HG02588 (cell line): Measurements from ENCODE around the gene MORF4L2.
"Not testable (repeated sequence)": the region's sequence is repeated elsewhere in the genome, so short reads cannot be mapped to it uniquely, and the experiment has no call there.

Experiments
- ATAC-seq: cut with Tn5 transposase; IDR thresholded peaks from one replicate; pipeline ENCODE4 v1.9.1; 2021; ENCODE audit warnings: mild to moderate bottlenecking, moderate library complexity; ENCODE audit not compliant: unreplicated experiment

Gene MORF4L2

DNA sequence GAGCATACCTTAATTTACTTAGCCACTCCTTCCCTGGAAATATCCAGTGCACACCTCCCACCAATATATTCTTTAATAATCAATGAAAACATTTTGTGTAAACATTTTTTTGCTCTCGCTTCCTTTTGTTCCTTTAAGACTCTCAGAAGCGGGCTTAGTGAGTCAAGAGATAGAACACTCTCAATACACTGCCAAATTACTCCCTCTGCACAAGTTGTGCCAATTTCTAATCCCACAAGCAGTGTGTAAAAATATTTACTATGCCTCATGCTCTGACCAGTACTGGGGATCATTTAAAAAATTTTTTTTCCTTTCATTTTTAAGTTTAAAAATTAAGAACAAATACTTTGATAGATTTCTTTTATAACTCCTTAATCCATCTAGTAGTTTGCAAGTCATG lies 5.1 kb downstream of the MORF4L2 start:
- no peak for ATAC-seq

DNA sequence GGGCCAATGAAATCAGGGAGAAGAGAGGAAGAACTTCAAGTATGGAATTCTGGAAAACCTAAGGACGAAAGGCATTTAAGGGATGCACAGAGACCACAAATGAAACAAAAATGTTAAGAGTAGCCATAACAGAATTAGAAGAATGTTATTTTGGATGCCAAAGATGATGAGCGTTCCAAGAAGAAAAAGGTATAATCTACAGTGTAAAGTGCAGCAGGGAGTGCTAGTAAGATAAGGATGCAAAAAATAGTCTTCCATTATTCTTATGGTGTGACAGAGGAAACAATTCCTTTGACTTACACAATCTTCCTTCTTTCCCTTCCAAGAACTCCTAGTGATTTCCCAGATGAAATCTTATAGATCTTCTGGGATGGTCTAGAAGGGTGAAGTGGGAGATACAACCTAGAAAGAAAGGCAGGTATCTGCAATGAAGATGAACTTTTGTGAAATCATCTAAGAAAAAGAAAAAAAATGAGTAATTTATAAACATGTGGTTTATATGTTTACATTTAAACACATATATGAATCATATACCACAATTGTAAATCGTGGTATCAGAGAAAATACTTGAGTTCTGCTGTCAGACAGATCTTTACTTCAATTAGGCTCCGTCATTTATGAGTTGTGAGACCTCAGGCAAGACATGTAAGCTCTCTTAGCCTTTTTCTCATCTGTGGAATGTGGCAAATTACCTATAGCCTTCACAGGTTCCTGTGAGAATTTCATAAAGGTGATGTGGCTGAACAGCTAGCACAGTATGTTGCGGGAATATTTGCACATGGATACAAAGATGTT lies 8.1 kb downstream of the MORF4L2 start:
- no peak for ATAC-seq

DNA sequence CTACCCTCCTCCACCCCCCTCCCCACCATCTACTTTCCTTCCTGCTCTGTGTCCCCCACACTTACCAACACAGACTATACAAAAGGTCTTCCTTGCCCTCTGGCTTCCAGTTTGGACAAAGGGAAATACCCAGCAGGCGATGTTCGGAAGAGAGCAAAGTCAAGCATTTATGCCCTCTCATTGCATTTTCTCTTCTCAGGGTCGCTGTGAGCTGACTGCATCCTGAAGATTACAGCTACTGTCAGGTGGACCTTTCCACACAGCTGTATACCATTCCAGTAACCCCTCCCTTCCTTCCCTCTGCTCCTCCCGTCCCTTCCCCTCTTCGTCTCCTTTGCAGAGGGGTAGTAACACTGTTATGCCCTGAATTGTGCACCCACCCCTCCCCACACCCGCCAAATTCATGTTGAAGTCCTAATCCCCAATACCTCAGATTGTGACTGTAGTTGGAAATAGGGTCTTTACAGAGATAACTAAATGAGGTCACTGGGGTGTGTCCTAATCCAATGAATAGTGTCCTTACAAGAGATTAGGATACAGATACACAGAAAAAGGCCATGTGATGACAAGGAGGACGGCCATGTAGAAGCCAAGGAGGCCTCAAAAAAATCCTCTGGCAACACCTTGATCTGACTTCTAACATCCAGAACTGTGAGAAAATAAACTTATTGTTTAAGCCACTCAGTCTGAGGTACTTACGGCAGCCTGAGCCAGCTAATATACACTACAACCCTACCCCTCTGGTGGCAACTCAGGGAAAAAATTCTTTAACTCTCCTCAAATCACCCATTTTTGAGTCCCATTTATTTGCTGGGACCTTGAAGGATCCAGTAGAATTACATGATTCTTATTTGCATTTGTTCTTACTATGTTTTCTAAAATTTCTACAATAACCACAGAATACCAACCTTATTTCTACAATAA lies 11.7 kb downstream of the MORF4L2 start:
- ATAC-seq = no peak

DNA sequence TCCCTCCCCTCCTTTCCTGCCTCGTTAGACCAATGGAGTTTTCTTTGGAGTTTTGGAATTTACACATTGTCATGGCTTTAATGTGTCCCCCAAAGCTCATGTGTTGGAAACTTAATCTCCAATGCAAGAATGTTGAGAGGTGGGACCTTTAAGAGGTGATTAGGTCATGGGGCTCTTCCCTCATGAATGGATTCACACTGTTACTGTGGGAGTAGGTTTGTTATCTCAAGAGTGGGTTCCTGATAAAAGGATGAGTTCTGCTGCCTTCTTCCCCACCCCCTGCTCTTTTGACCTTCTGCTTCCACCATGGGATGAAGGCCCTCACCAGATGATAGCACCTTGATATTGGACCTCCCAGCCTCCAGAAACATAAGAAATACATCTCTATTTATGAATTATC lies 16.8 kb downstream of the MORF4L2 start:
- no peak for ATAC-seq

DNA sequence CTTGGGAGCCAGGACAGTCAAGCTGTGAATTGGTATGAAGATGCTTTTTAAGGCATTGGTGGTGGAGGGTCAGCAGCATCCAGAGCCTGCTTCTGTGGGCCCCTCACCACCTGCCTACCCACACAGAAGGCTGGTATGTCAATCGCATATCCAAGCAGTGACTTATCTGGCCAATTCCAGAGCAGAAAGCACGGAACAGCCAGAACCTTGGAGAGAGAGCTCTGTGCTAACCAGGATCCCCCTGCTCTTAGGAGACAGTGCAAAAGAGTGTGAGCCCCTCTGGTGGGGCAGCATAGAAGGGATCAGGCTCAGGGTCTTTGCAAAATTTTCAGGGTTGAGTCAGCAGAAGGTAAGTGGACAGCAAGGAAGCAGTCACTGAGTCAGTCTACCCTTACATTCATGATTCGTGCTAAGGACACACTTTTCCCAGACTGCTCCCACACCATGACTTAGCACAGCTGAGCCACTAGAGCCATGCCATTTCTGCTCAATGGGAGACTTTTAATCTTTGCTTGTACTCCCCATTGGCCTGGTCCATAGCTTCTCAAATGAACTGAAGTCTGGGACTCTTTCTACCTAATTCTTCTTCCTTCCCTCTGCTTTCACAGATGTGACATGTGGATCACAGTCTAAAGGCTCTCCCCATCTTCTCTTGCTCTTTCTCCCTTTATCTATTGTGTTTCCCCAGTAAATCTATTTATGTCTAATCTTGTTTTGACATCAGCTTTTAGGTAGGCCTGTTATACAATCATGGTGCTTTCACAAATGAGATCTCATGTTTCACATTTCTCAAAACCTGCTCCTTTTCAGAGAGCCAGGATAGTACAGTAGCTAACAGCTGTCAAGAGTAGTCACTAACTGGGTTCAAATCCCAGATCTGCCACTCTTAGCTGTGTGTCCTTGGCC lies 20.0 kb downstream of the MORF4L2 start:
- no peak for ATAC-seq

DNA sequence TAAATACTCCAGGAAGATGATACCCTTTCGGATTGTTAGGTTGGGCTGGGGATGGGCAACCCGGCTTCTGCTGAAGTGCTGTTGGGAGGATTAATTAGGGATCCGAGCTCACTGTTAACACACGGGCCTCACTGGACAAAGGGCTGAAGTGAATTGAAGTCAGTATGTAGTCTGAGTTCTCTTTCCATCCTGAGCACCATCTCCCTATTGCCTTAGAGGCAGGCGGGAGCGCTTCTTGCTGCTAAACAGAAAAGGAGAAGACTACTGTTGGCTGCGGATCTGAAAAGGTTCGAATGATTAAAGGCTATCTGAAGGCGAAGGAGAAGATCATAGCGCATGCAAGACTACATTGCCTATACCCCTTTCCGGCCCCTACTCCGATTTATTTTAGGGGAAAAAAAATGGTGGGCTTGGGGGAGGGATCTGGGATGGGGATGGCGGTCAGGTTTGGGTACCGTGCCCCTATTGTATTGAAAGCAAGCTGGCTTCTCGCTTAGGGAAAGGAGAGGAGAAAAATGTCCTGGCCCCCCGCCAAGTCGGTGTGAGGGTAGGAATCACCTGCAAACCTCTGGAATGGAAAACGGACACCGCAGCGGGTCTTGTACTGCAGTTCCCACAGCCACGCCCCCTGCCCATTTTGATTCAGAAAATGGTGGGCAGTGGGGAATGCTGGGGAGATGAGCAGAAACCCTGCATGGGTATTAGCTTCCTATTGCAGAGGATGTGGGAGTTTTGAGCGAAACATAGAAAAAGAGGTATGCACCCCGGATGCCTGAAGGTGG lies 22.3 kb downstream of the MORF4L2 start:
- no peak for ATAC-seq

DNA sequence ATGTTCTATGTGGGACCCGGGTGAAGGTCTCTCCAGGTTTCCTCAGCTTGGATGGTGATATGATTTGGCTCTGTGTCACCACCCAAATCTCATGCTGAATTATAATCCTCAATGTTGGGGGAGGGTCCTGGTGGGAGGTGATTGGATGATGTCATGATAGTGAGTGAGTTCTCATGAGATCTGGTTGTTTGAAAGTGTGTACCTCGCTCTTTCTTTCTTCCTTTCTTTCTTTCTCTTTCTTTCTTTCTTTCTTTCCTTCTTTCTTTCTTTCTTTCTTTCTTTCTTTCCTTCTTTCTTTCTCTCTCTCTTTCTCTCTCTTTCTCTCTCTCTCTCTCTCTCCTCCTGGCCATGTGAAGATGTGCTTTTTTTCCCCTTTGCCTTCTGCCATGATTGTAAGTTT lies 27.0 kb downstream of the MORF4L2 start:
- ATAC-seq = not testable (repeated sequence)

DNA sequence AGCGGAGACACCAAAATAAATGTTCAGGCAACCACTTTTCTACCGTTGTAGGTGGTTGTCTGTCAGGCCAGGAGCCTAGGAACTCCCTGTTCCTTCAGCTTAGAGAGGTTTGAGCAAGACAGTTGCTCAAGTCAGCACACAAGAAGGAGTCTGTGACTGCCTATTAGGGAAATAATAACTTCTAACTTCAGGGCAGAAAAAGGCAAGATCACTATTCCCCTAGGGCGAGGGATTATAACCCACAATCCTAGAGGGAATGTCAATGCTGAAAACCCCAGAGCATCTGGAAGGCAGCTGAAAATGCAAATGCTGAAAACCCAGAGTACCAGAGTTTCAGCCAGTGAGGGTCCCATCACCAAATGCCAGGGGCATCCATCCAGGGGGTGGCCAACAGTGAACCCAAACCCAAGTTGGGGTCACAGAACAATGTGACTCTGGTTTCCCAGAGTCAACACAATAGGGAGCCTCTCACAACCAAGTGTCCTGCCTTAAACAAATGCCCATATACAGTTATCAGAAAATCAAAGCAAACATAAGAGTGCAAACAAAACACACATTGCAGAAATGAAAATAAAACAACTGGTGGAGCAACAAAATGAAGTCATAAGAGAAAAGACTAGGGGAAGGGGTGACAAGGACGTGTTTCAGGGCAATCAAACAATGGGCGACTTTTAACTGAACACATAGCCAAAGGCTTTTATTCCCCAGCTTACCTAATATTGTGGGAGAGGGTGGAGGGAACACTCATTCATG lies 27.6 kb downstream of the MORF4L2 start:
- ATAC-seq = no peak

DNA sequence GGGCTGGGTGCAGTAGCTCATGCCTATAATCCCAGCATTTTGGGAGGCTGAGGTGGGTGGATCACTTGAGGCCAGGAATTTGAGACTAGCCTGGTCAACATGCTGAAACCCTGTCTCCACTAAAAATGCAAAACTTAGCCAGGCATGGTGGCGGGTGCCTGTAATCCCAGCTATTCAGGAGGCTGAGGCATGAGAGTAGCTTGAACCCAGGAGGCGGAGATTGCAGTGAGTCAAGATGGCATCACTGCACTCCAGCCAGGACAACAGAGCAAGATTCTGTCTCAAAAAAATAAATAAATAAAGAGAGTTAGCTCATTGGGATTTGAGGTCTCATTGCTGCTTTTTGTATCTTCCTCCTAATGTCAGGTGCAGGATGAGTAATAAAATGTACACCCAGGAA lies 29.4 kb downstream of the MORF4L2 start:
- not testable (repeated sequence) for ATAC-seq

DNA sequence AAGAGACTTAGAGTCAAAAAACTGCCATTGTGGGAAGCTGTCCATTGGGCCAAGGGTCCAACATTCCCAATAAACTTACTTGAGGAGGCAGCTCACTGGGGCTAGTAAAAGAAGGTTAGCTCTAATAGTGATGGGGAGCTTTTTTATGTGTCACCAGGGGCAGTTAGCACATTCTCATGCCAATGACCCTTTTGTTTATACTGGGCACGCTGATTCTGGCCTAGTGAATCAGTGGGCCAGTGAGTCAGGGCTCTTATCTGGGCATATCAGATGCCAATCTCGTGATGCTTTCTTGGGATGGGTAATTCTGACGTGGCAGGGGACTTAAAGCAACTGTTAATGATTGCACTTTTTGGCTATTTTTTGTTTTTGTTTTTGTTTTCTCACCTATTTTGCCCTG lies 29.9 kb downstream of the MORF4L2 start:
- no peak for ATAC-seq

DNA sequence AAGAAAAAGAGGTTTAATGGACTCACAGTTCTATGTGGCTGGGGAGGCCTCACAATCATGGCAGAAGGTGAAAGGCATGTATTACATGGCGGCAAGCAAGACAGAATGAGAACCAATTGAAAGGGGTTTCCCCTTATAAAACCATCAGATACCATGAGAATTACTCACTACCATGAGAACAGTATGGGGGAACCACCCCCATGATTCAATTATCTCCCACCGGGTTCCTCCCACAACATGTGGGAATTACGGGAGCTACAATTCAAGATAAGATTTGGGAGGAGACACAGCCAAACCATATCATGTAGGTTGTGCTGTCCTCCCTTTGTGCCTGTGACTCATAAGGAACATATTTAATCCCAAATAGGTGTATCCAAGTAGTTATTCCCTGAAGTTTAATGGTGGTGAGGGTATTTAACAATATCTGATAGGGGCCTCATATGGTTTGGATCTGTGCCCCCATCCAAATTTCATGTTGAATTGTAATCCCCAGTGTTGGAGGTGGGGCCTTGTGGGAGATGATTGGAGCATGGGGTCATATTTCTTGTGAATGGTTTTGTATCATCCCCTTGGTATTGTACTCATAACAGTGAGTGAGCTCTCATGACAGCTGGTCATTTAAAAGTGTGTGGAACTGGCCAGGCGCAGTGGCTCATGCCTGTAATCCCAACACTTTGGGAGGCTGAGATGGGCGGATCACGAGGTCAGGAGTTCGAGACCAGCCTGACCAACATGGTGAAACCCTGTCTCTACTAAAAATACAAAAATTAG lies 31.1 kb downstream of the MORF4L2 start:
- ATAC-seq = not testable (repeated sequence)

DNA sequence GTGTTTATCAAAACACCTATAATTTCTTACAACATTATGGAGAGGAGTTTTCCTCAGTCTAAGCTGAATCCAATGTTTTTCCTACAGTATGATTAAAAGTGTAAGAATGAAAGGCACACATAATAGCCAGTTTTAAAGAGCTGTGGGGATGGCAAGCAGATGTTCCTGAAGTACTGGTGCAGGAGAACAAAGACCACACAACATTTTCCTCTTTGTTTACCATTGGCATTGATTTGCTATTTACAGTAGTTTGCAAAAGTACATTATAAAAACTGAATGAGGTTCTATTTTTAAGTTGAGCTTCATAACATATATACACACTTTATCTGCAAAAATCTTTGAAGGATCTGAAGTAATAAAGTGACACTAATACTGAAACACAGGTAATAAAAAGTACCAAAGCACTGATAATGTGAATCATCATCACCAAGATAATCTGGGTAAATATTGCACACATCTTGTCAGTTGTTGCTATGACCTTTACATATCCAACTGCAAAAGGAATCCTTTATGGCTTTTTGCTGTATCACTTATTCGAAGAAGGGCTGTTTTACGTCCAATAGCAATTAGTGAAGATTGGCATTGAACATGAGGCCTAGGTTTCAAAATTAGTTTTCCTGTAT lies 35.2 kb downstream of the MORF4L2 start:
- ATAC-seq = no peak

DNA sequence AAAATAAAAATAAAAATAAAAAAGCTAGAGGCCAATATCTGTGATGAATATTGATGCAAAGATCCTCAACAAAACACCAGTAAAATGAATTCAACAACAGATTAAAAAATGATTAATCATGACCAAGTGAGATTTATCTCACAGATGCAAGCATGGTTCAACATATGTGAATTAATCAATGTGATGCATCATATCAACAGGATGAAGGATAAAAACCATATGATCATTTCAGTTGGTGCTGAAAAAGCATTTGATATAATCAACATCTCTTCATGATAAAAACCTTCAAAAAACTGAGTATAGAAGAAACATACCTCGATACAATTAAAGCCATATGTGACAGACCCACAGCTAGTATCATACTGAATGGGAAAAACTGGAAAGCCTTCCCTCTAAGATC lies 38.9 kb downstream of the MORF4L2 start:
- ATAC-seq = no peak

DNA sequence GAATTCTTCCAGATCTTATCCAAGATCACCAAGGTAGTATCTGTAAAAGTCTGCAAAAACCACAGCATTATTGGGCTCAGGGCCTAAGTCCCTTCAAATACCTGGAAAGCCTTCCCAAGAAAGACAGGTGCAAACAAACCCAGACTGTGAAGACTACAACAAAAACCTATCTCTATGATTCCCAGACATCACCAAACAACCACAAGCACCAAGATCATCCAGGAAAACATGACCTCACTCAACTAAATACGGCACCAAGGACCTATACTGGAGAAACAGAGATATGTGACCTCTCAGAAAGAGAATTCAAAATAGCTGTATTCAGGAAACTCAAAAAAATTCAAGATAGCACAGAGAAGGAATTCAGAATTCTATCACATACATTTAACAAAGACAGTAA lies 42.4 kb downstream of the MORF4L2 start:
- ATAC-seq = no peak

DNA sequence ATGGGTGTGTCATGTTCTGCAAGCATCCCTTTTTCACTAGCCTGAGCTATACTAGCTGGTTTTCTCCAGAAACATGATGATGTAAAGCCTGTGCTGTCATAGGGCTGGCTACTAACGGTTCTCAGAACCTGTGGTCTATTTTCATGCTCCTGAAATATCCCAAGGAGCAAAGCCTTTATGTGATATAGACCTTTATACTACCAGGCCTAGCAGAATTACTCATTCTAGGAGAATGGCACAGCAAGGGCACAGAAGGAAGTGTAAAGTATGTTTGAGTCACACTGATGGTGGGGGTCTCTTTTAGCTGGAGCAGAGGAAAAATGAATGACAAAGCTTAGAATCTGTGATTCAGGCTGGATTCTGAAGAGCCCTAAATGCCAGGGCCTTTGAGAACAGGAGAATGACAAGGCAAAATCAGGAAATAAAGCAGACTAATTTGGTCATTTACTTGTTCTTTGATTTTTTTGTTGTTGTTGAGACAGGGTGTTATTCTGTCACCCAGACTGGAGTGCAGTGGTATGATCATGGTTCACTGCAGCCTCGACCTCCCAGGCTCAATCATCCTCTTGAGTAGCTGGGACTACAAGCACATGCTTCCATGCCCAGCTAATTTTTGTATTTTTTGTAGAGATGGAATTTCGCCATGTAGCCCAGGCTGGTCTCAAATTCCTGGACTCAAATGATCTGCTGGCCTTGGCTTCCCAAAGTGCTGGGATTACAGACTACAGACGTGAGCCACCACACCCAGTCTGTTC lies 45.9 kb downstream of the MORF4L2 start:
- no peak for ATAC-seq

DNA sequence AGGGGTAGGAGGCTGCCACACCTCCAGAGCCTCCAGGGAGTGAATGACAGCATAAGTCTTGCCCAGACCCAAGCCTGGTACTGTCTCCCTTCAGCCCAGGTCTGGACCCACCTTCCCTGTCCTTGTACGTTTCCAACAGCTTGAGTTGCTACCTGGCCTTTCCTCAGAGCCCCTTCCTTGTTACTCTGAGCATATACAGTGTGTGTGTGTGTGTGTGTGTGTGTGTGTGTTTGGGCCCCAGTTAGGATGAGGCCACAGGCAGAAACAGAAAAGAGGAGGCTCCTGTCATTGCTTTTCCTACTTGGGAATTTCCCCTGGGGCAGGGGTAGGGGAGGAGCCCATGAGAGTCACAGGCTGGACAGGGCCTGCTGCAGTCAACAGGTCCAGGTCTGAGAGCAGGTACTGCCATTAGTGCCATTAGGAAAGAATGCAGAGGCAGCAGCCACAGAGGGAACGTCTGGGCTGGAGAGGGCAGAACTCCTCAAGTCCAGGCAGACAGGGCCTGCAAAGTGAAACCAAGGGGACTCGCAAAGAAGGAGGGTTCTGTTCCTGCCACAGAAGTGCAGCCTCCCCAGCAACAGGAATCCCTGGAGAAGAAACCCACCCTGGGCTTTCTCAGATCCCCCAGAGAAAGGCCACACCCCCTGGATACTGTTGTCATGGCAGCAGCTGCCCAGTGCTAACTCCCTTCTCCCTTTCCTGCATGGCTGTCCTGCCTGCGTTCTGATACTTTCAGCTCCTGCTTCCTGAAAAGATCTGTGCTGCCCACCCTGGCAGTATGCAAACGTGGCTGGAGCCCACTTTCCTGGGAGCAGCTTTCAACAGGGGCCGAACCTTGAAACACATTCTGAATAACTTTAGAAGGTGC lies 47.8 kb downstream of the MORF4L2 start:
- ATAC-seq = not testable (repeated sequence)
